HG02798 (cell line): Measurements from ENCODE around the gene MSL1.

Experiments used
- ATAC-seq: cut with Tn5 transposase; IDR thresholded peaks from one replicate; pipeline ENCODE4 v1.9.1; 2021; ENCODE audit warnings: mild to moderate bottlenecking; ENCODE audit not compliant: unreplicated experiment, poor library complexity

The MSL1 gene

DNA sequence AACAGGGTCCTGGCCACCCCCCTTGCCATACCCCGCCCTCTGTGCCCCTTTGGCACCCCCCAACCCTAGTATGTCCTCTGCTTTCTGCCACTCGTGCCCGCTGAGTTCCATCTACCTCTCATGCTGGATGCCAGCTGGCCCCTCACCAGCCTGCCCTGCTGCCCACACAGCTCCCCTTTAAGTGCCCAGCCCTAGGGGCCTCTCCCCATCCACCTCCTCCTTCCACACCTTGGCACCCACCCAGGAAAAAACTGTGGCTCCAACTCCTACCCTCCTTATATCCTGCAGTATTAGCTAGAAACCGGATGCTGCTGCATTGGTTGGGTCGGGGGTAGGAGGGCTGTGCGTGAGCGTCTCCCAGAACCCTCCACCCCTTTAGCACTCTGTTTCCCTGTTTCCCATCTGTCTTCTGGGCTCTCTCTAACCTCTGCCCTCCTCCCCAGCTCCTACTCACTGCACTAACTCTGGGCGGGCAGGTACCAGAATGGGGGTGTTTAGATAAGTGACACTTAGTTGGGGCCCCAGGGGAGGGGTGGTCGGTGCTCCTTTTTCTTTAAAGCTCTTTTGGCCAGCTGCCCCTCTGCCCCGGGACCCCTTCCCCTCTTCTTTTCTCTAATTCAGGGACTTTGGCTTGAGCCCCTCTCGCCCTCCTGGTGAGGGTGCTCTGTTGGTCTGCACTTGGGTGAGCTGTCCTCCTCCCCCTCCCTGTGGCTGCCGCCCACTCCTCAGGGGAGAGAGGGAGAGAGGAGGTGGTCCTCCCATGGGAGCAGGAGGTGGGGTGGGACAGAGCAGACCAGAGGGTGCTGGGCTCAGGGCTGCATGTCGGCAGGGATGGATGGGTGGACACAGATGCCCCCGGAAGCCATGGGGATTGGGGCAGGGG, 31.3 kb upstream of the MSL1 start:
- no peak for ATAC-seq

DNA sequence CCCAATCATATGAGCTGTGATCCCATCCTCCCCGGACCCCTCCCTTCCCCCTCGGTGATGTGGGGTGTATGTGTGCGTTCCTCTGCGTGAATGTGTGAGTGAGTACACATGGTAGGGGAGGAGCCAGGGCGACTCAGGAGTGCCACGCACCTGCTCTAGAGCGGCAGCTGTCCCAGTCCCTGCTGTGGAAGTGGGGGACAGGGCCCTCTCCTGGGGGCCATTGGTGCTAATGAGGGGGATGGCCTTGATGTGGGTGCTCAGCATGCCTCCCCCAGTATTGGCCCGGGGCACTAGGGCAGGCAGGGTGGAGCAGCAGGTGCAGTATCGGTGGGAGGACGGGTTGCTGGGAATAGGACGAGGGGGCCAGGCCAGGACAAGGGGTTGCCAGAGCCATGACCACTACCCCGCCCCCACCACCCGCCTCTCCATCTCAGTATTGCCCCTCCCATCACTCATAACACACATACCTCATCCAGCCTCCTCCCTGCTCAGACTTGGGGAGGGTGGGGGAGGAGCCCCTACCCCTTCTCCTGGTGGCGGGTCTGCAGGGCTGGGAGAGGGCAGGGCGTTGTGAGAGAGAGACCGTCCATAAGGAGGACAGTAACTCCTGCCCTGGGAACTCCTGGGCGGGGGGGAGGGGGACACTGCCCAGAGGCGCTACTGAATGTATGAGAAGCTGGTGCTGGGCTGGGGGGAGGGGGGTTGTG, 29.9 kb upstream of the MSL1 start:
- no peak for ATAC-seq

GRCh38 chr17:40092581-40092980, 29.2 kb upstream of the MSL1 start:
- ATAC-seq, result no peak

DNA sequence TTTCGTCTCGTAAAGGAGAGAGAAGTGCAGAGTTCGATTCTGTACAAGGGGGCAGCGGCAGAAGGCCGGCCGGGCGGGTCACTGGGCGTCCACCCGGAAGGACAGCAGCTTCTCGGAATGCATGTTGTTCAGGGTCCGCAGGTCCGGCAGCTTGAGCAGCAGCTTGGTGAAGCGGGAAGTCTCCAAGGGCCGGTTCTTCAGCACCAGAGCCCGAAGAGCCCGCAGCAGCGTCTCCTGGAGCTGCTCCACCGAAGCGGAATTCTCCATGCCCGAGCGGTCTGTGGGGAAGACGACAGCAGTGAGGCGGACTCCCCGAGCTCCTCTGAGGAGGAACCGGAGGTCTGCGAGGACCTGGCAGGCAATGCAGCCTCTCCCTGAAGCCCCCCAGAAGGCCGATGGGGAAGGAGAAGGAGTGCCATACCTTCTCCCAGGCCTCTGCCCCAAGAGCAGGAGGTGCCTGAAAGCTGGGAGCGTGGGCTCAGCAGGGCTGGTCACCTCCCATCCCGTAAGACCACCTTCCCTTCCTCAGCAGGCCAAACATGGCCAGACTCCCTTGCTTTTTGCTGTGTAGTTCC, 28.7 kb upstream of the MSL1 start:
- no peak for ATAC-seq

DNA sequence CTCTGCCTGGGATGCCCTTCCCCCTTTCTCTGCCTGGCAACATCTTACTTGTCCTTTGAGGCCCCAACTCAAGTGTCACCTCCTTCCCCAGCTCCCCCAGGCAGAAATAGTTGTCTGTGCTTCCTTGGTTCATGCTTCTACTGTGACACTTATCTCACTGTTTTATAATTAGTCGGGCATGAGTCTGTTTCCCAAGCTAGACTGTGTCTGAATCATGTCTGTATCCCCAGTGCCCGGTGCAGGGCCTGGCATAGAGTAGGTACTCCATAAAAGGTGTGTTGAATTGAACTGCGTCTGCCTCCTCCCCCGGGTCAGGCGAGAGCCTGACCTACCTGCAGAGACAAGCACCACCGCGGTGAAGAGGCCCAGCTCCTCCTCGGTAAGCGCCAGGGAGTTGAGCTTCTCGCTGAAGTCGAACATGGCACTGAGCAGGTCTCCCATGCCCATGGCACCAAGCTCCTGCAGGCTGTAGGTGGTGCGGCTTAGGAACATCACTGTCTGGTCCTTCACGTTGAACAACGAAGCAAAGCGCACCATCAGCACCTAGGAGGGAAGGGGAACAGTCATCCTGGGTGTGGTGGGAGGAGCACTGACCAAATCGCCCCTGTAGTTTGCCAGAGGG, 28.1 kb upstream of the MSL1 start:
- ATAC-seq, result no peak

DNA sequence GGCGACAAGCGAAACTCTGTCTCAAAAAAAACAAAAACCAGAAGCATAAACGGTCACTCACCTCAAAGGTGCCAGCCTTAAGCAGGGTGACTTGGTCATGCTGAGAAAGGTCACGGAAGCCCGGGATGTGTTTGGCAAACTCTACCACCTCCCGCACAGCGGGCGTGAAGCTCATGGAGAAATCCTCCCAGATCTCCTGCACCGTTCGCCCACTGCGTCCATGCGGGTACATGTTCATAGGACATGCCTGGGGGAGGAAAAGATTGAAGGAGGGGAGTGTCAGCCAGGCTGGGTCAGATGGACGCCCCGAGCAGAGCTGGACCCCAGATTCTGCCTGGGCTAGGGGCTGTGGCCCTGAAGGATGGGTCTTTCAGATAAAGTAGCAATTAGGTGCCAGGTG, 26.9 kb upstream of the MSL1 start:
- ATAC-seq, result no peak

- ATAC-seq, result no peak
Measured at GRCh38 chr17:40095351-40095943, 26.3 kb upstream of the MSL1 start.

DNA sequence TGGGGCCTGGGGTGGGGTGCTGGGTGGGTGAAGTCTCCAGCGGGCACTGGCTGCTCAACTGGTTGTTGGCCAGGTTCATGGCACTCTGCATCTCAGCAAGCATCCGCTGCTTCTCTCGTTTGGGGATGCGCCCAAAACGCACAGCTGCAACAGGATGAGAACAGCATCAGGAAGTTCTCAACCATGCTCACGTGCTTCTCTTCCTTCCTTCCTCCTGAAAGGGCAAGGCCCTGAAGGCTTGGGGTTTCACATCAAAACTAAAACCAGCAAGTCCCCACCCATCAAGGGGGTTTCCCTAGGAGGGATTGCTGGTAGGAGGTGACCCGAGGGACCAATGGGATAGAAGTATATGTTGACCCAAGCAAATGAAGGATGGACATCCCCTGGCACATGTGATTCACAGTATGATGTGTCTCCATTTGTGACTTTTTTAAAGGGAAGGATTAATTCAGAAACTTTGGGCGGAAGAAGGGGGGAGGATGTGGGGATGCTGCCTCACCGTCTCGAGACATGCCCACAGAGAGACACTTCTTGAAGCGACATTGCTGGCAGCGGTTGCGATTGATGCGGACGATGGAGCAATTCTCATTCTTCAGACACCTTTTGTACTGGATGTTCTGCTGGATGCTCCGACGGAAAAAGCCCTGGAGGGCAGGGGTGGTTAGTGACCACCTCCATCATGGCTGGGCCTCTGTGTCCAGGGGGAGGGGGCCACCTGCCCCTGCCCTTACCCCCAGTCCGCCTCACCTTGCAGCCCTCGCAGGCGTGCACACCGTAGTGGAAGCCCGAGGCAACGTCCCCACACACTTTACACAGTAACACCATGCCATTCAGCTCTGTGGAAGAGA, 25.6 kb upstream of the MSL1 start:
- peak; percentile 37 for ATAC-seq

DNA sequence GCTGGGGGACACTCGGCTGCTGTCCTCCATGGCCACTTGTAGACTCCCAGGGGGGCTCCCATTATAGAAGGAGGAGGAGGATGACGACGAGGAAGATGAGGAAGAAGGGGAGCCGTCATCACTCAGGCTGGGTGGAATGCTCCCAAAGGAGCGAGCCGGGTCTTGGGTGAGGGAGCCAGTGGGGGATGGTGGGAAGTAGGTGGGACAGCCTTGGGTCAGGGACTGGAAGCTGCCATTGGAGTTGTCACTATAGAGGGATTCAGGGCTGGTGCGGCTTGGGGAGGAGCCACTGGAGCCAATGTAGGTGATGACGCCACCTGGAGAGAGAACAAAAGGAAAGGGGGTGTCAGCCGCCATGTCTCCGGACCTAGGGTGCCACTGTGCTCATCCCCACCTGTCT, 24.7 kb upstream of the MSL1 start:
- no peak for ATAC-seq

DNA sequence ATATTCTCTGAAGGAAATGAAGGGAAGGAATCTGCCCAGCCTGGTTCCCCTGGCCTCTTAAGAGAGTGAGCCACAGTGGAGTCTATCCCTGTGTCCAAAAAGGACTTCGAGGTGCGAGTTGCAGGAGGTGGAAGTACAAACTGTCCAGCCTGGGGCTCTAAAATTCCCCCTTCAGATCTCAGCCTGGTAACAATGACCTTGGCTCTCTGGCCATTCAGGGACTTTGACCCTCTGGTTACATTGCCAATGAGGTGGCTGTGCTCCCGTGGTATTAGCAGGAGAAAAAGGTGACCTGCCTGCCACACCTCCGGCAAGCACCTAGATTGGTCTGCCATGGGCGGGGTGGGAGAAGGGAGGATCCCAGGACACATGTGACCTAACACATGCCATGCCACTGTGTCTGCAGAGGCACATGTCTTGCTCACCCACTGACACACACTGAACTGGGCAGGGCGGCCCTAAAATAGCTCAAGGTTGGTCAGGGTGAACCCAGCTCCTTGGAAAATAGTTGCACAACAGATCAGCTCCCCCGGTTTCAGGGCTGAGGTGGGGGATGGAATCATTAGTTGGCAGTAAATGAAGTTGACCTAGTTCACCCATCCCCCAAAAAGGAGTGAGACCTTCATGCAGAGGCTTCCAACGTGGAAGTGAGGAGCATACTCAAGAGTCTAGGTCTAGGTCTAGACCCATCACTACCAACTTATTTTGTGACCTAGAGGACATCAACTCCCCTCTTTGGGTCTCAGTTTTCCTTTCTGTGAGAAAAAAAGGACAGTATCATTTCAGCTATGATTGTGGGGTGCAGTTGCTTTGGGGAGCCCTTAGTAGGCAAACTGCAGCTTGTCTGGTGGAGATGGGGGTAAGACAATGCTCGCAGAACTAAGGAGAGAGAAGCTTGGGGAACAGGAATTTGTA, 23.6 kb upstream of the MSL1 start:
- no peak for ATAC-seq

- ATAC-seq, result peak; percentile 79
Measured at GRCh38 chr17:40098846-40099618, 22.7 kb upstream of the MSL1 start.

DNA sequence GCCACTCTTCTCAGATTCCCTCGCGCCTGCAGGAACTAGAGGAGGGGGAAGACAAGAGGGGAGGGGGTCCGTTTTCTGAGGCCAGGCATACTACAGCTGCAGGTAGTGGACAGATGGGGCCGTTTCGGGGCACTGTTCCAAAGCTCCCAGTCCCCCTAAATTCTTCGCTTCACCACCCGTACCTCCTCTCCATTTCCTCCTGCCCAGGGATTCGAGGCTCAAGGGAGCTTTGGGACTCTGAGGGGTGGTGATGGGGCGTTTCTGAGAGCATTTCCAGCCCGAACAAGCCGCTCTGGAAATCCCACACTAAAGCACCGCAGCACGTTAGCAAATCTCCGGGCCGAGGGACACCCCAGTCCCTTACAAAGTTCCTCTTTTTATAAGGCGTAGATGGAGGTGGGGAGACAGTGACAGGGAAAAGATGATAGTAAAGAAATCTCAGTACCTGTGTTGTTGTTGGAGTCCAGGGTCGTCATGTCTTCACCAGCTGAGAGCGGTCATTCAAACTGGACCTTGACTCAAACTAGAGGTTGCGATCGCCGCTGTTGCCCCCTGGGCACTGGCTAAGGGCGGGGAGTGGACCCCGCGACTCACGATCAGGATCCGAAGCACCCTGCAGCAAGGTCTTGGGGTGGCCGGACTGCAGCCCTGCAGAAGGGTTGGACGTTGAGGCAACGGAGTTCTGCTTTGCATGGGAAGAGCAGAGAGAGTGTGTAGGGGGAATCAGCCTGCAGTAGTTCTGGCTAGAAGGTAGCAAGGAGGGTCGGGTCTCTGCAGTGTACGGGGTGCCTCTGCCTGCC, 22.0 kb upstream of the MSL1 start:
- ATAC-seq, result no peak

GRCh38 chr17:40100419-40100668, 21.4 kb upstream of the MSL1 start, which contains the start of gene NR1D1:
TSS of gene NR1D1 (minus strand) at chr17:40100589. CDS start at chr17:40100094, 495 bp downstream.
- ATAC-seq, result no peak

GRCh38 chr17:40100669-40101366, 21.0 kb upstream of the MSL1 start:
- peak; percentile 33 for ATAC-seq

- no peak for ATAC-seq
Measured at GRCh38 chr17:40101367-40102210, 20.2 kb upstream of the MSL1 start.
